Right lobe of liver (tissue), 6 donors: ENCODE data around the gene ZNF521. TPM values are rescaled to one million over a fixed set of nuclear protein-coding genes. Genes with fewer than 3 reads are reported as not detected.

Experiments
- ATAC-seq, 4 donors: fragments of 200-7000 bp; cut with Tn5 transposase; one replicate each; pipeline ENCODE4 v1.9.1; 2020; ENCODE audit warnings: mild to moderate bottlenecking in 4 of 4, moderate library complexity in 4 of 4
- DNase-seq, 3 donors: peaks; one replicate each; pipeline ENCODE4 v3.0.0-alpha.2; 2020
- H3K27ac ChIP-seq, 3 donors: fragments of 200-600 bp; one replicate each; pipeline ENCODE4 v1.8.0; 2022
- H3K27me3 ChIP-seq, 2 donors: fragments of 200-600 bp; one replicate each; pipeline ENCODE4 v1.8.0; 2022
- H3K36me3 ChIP-seq, 4 donors: fragments of 200-600 bp; sonication (generic) in 1 of 4; one replicate each; pipeline versions ENCODE4 v1.5.1 to v1.8.0; 2017 to 2022; ENCODE audit warnings: control low read depth in 1 of 4
- H3K4me1 ChIP-seq, 4 donors: fragments of 200-600 bp; sonication (generic) in 1 of 4; one replicate each; pipeline versions ENCODE4 v1.5.1 to v1.8.0; 2017 to 2022; ENCODE audit warnings: control low read depth in 1 of 4
- H3K4me3 ChIP-seq, 3 donors: fragments of 200-600 bp; one replicate each; pipeline ENCODE4 v1.8.0; 2022
- H3K9me3 ChIP-seq, 4 donors: fragments of 200-600 bp; sonication (generic) in 1 of 4; one replicate each; pipeline versions ENCODE4 v1.5.1 to v1.8.0; 2017 to 2022; ENCODE audit warnings: control low read depth in 1 of 4
- POLR2A ChIP-seq: fragments of 450-650 bp; IDR thresholded peaks from one replicate; pipeline ENCODE4 v1.6.1; 2017; ENCODE audit warnings: antibody characterized with exemption, mild to moderate bottlenecking
- WGBS: methylation state at CpG from one replicate; pipeline ENCODE4 v1.1.6; 2018; ENCODE audit warnings: low coverage, low lambda C conversion rate; ENCODE audit not compliant: insufficient coverage; ENCODE audit errors: missing lambda C conversion rate; 5-methylcytosine and 5-hydroxymethylcytosine counted together
- intact Hi-C, 2 donors: fragments of 100-400 bp; cut with DNase I; formaldehyde crosslinking; loops; one replicate each; pipeline versions ENCODE4 v1.11.2 to v1.14.1; 2022
- total RNA-seq, 6 experiments: library from RNA; depleted of rRNA in 2 of 6; stranded (reverse); fragments of >200 nt in 2 of 6; fragmentation: NEBNext Ultra II Directional in 3 of 6; extraction: Animal tissue kit (Norgen Biotek cat#: 25700) in 3 of 6; gene quantifications; one replicate each; pipeline versions ENCODE4 v1.1.0 to v1.2.4, GENCODE V29; 2016 to 2023
- TF ChIP-seq, protein P1 (sequence below), 4 donors: fragments of 200-600 bp in 3 of 4; fragments of 450-650 bp in 1 of 4; IDR thresholded peaks; one replicate each; pipeline versions ENCODE4 v1.5.1 to v1.8.0; 2016 to 2022; ENCODE audit warnings: antibody characterized with exemption in 4 of 4, mild to moderate bottlenecking in 2 of 4
- donor health status: DM: no; HTN: yes; CAD: no.
- donor health status: DM: no; HTN: no; CAD: no.
- donor health status: DM: no; HTN: no; CAD: no.
- donor health status: DM: no; HTN: yes; CAD: no.
- donor health status: DM: no; HTN: yes; CAD: no.

The ZNF521 gene
- total RNA-seq, 6 experiments from 2014 or later: 0.31 to 2.9 (median 1.3) TPM

DNA sequence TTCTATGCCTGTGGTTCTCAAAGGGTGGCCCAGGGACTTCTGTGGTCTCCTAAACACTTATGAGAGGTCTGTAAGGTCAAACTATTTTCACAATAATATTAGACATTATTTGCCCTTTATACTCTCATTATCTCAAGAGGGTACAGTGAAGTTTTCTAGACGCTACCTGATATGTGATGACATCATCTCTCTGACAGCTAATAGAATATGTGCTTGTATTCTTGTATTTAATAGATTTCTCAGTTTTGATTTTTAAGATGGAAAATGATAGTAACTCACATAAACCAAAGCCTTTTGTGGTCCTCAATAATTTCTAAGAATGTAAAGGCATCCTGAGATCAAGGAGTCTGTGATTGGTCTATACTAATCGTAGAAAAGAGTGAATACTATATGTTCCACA, 265.1 kb downstream of the ZNF521 start:
- intact Hi-C loops: no loop called here
- WGBS: 63% methylated on average over 2 of the region's 2 CpGs
- no peak for ATAC-seq
- Histone ChIP-seq H3K4me3 (no peak overlapping the region), H3K36me3 (no peaks in the 10 kb centered on the region), H3K9me3 (no peaks in the 10 kb centered on the region), H3K27me3 (no peaks in the 10 kb centered on the region), H3K27ac (no peak overlapping the region), H3K4me1 (no peaks in the 10 kb centered on the region)
- no peak for DNase-seq
- TF ChIP-seq, protein P1, sequence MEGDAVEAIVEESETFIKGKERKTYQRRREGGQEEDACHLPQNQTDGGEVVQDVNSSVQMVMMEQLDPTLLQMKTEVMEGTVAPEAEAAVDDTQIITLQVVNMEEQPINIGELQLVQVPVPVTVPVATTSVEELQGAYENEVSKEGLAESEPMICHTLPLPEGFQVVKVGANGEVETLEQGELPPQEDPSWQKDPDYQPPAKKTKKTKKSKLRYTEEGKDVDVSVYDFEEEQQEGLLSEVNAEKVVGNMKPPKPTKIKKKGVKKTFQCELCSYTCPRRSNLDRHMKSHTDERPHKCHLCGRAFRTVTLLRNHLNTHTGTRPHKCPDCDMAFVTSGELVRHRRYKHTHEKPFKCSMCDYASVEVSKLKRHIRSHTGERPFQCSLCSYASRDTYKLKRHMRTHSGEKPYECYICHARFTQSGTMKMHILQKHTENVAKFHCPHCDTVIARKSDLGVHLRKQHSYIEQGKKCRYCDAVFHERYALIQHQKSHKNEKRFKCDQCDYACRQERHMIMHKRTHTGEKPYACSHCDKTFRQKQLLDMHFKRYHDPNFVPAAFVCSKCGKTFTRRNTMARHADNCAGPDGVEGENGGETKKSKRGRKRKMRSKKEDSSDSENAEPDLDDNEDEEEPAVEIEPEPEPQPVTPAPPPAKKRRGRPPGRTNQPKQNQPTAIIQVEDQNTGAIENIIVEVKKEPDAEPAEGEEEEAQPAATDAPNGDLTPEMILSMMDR (IDR thresholded peaks at IDR 0.05): no peak

- Histone ChIP-seq H3K4me3 (no peak overlapping the region), H3K9me3 (no peaks in the 10 kb centered on the region), H3K27me3 (no peaks in the 10 kb centered on the region), H3K36me3 (no peaks in the 10 kb centered on the region), H3K27ac (no peak overlapping the region), H3K4me1 (no peaks in the 10 kb centered on the region)
- DNase-seq: no peak
- WGBS: 73% methylated on average over 8 of the region's 8 CpGs
- TF ChIP-seq, protein P1 (IDR thresholded peaks at IDR 0.05): no peak
- TF ChIP-seq POLR2A: no peak
- intact Hi-C loops: no loop called here
- no peak for ATAC-seq
Measured at GRCh38 chr18:25081001-25081400, 271.0 kb downstream of the ZNF521 start.

GRCh38 chr18:25080211-25080610, 271.8 kb downstream of the ZNF521 start:
- H3K27me3 ChIP-seq: no peaks in the 10 kb centered on the region
- DNase-seq (no peak), ATAC-seq (no peak)
- H3K4me1 ChIP-seq: no peaks in the 10 kb centered on the region
- H3K27ac ChIP-seq: no peak overlapping the region
- TF ChIP-seq, protein P1 (IDR thresholded peaks at IDR 0.05): no peak
- no peak for TF ChIP-seq POLR2A
- H3K9me3 ChIP-seq: no peaks in the 10 kb centered on the region
- no peak overlapping the region for H3K4me3 ChIP-seq
- H3K36me3 ChIP-seq: no peaks in the 10 kb centered on the region
- WGBS: 49% methylated on average over 10 of the region's 10 CpGs
- intact Hi-C loops: no loop called here

GRCh38 chr18:25077944-25078723, 273.8 kb downstream of the ZNF521 start:
- 62% methylated on average over 13 of the region's 18 CpGs for WGBS
- ATAC-seq (no peak), DNase-seq (no peak)
- Histone ChIP-seq H3K4me1 (no peaks in the 10 kb centered on the region), H3K9me3 (no peaks in the 10 kb centered on the region), H3K36me3 (no peaks in the 10 kb centered on the region), H3K27ac (no peak overlapping the region), H3K4me3 (no peak overlapping the region), H3K27me3 (no peaks in the 10 kb centered on the region)
- intact Hi-C loops: no loop called here
- TF ChIP-seq, protein P1 (IDR thresholded peaks at IDR 0.05): no peak
- TF ChIP-seq POLR2A: no peak
